Liver (tissue), 3 donors: Measurements from ENCODE around the gene KIF4A.

Experiments used
- FOXA1 ChIP-seq: IDR thresholded peaks from 2 replicates; pipeline ENCODE4 v1.6.1; 2016; ENCODE audit warnings: antibody characterized with exemption
- GABPA ChIP-seq, 2 donors: IDR thresholded peaks in 1 of 2; conservative IDR thresholded peaks in 1 of 2; 2 replicates each; pipeline ENCODE4 v1.6.1; 2016; ENCODE audit warnings: antibody characterized with exemption in 2 of 2, mild to moderate bottlenecking in 1 of 2, moderate library complexity in 1 of 2
- RAD21 ChIP-seq, 2 donors: IDR thresholded peaks; 2 replicates each; pipeline ENCODE4 v1.6.1; 2016; ENCODE audit warnings: antibody characterized with exemption in 2 of 2, mild to moderate bottlenecking in 2 of 2
- SP1 ChIP-seq: IDR thresholded peaks from 2 replicates; pipeline ENCODE4 v1.6.1; 2018; ENCODE audit warnings: antibody characterized with exemption, mild to moderate bottlenecking
- YY1 ChIP-seq: IDR thresholded peaks from 2 replicates; pipeline ENCODE4 v1.6.1; 2016; ENCODE audit warnings: antibody characterized with exemption, mild to moderate bottlenecking
- TF ChIP-seq, protein P1 (sequence below): fragments of 150-350 bp; IDR thresholded peaks from 2 replicates; pipeline ENCODE4 v1.5.1; 2017; ENCODE audit warnings: improper control_type of control experiment, low read depth, low read length; ENCODE audit not compliant: missing input control
- TF ChIP-seq, protein P2 (sequence below): IDR thresholded peaks from 2 replicates; pipeline ENCODE4 v1.6.1; 2016; ENCODE audit warnings: antibody characterized with exemption
- TF ChIP-seq, protein P3 (sequence below): IDR thresholded peaks from 2 replicates; pipeline ENCODE4 v1.6.1; 2016; ENCODE audit warnings: antibody characterized with exemption, mild to moderate bottlenecking
- donor health status: healthy.
- donor health status: healthy.

DNA sequence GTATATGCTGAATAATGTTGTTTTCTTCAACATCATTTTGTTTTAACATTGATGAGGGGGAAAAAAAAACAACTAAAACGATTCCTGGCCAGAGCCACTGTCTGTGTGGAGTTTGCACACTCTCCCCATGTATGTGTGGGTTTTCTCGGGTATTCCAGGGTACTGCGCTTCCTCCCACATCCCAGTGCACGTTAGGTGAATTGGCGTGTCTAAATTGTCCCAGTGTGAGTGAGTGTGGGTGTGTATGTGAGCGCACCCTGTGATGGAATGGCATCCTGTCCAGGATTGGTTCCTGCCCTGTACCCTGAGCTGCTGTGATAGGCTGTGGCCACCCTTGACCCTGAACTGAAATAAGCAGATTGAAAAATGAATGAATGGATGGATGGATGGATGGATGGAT is 152.3 kb downstream of the KIF4A start:
- TF ChIP-seq, protein P1, sequence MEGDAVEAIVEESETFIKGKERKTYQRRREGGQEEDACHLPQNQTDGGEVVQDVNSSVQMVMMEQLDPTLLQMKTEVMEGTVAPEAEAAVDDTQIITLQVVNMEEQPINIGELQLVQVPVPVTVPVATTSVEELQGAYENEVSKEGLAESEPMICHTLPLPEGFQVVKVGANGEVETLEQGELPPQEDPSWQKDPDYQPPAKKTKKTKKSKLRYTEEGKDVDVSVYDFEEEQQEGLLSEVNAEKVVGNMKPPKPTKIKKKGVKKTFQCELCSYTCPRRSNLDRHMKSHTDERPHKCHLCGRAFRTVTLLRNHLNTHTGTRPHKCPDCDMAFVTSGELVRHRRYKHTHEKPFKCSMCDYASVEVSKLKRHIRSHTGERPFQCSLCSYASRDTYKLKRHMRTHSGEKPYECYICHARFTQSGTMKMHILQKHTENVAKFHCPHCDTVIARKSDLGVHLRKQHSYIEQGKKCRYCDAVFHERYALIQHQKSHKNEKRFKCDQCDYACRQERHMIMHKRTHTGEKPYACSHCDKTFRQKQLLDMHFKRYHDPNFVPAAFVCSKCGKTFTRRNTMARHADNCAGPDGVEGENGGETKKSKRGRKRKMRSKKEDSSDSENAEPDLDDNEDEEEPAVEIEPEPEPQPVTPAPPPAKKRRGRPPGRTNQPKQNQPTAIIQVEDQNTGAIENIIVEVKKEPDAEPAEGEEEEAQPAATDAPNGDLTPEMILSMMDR, result no peak
- TF ChIP-seq, protein P2, sequence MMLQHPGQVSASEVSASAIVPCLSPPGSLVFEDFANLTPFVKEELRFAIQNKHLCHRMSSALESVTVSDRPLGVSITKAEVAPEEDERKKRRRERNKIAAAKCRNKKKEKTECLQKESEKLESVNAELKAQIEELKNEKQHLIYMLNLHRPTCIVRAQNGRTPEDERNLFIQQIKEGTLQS, result no peak
- TF ChIP-seq SP1, result no peak
- TF ChIP-seq, protein P3, sequence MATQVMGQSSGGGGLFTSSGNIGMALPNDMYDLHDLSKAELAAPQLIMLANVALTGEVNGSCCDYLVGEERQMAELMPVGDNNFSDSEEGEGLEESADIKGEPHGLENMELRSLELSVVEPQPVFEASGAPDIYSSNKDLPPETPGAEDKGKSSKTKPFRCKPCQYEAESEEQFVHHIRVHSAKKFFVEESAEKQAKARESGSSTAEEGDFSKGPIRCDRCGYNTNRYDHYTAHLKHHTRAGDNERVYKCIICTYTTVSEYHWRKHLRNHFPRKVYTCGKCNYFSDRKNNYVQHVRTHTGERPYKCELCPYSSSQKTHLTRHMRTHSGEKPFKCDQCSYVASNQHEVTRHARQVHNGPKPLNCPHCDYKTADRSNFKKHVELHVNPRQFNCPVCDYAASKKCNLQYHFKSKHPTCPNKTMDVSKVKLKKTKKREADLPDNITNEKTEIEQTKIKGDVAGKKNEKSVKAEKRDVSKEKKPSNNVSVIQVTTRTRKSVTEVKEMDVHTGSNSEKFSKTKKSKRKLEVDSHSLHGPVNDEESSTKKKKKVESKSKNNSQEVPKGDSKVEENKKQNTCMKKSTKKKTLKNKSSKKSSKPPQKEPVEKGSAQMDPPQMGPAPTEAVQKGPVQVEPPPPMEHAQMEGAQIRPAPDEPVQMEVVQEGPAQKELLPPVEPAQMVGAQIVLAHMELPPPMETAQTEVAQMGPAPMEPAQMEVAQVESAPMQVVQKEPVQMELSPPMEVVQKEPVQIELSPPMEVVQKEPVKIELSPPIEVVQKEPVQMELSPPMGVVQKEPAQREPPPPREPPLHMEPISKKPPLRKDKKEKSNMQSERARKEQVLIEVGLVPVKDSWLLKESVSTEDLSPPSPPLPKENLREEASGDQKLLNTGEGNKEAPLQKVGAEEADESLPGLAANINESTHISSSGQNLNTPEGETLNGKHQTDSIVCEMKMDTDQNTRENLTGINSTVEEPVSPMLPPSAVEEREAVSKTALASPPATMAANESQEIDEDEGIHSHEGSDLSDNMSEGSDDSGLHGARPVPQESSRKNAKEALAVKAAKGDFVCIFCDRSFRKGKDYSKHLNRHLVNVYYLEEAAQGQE, result no peak
- TF ChIP-seq GABPA (IDR thresholded peaks at IDR 0.05 in 1 of 2, conservative IDR thresholded peaks at IDR 0.05 in 1 of 2), result no peak
- no peak for TF ChIP-seq RAD21 (IDR thresholded peaks at IDR 0.05)
- TF ChIP-seq FOXA1, result no peak
- no peak for TF ChIP-seq YY1
